IPS DF 6.9 (cell line): ENCODE results near the gene SLC25A26.
A peak's percentile ranks its signal among the peaks of the same experiment; 100 is the strongest.

Experiments used
- DNase-seq: peaks from one replicate; pipeline ENCODE4 v3.0.0-alpha.2; 2013; ENCODE audit warnings: low read depth, low spot score
- H3K27ac ChIP-seq: one replicate; pipeline ENCODE4 v1.5.1; 2013; ENCODE audit warnings: low read length, control low read depth
- H3K27me3 ChIP-seq: 2 replicates; pipeline ENCODE4 v1.6.1; 2013; ENCODE audit warnings: mild to moderate bottlenecking, low read length; ENCODE audit not compliant: control insufficient read depth, insufficient read depth
- H3K36me3 ChIP-seq: 2 replicates; pipeline ENCODE4 v1.6.1; 2013; ENCODE audit warnings: low read length; ENCODE audit not compliant: control insufficient read depth, insufficient read depth
- H3K4me1 ChIP-seq: 2 replicates; pipeline ENCODE4 v1.6.1; 2013; ENCODE audit warnings: low read length; ENCODE audit not compliant: control insufficient read depth, insufficient read depth
- H3K4me3 ChIP-seq: 2 replicates; pipeline ENCODE4 v1.5.1; 2013; ENCODE audit warnings: mild to moderate bottlenecking, low read length
- H3K9me3 ChIP-seq: 2 replicates; pipeline ENCODE4 v1.6.1; 2013; ENCODE audit warnings: low read length, inconsistent platforms; ENCODE audit not compliant: control insufficient read depth, insufficient read depth
- WGBS: extraction: QIAGEN DNeasy Blood & Tissue Kit; methylation state at CpG from one replicate; pipeline ENCODE4 v1.1.7; 2013; ENCODE audit warnings: mixed read lengths, missing lambda C conversion rate; ENCODE audit not compliant: insufficient read length, insufficient coverage; 5-methylcytosine and 5-hydroxymethylcytosine counted together

SLC25A26 gene

GRCh38 chr3:66365080-66365479, 144.3 kb downstream of the SLC25A26 start:
- H3K9me3 ChIP-seq: no peaks in the 10 kb centered on the region
- no peaks in the 10 kb centered on the region for H3K36me3 ChIP-seq
- no peak overlapping the region for H3K4me3 ChIP-seq
- no peak overlapping the region for H3K27ac ChIP-seq
- DNase-seq: no peak
- peaks cover 6% of the 10 kb centered on the region; the same call in 1 of the 2 replicates for H3K4me1 ChIP-seq
- WGBS: no CpG with 5 or more reads among the region's 5 CpGs
- H3K27me3 ChIP-seq: no peaks in the 10 kb centered on the region

GRCh38 chr3:66366747-66367146, 145.9 kb downstream of the SLC25A26 start:
- DNase-seq: no peak
- no peaks in the 10 kb centered on the region for H3K27me3 ChIP-seq
- no peaks in the 10 kb centered on the region for H3K36me3 ChIP-seq
- H3K27ac ChIP-seq: no peak overlapping the region
- WGBS: no CpG with 5 or more reads among the region's 7 CpGs
- no peaks in the 10 kb centered on the region for H3K9me3 ChIP-seq
- peaks cover 6% of the 10 kb centered on the region; the same call in 1 of the 2 replicates for H3K4me1 ChIP-seq
- no peak overlapping the region for H3K4me3 ChIP-seq

- no peak overlapping the region for H3K4me3 ChIP-seq
- no peak overlapping the region for H3K27ac ChIP-seq
- peaks cover 6% of the 10 kb centered on the region; the same call in 1 of the 2 replicates for H3K4me1 ChIP-seq
- no peaks in the 10 kb centered on the region for H3K9me3 ChIP-seq
- no peaks in the 10 kb centered on the region for H3K27me3 ChIP-seq
- DNase-seq: no peak
- no CpG with 5 or more reads among the region's 3 CpGs for WGBS
- H3K36me3 ChIP-seq: no peaks in the 10 kb centered on the region
These were observed 147.2 kb downstream of the SLC25A26 start for GRCh38 chr3:66367979-66368378.

- Histone ChIP-seq H3K9me3 (no peaks in the 10 kb centered on the region), H3K36me3 (no peaks in the 10 kb centered on the region), H3K4me3 (no peak overlapping the region), H3K27ac (no peak overlapping the region), H3K27me3 (no peaks in the 10 kb centered on the region), H3K4me1 (peaks cover 4% of the 10 kb centered on the region; the same call in 1 of the 2 replicates)
- WGBS: no CpG with 5 or more reads among the region's 7 CpGs
- DNase-seq: no peak
These were observed 149.4 kb downstream of the SLC25A26 start for GRCh38 chr3:66370179-66370578.

GRCh38 chr3:66371432-66371831, 150.6 kb downstream of the SLC25A26 start:
- H3K4me3 ChIP-seq: no peak overlapping the region
- DNase-seq: no peak
- no peaks in the 10 kb centered on the region for H3K36me3 ChIP-seq
- H3K27ac ChIP-seq: no peak overlapping the region
- H3K27me3 ChIP-seq: no peaks in the 10 kb centered on the region
- WGBS: 100% methylated on average over 1 of the region's 7 CpGs
- no peaks in the 10 kb centered on the region for H3K4me1 ChIP-seq
- no peaks in the 10 kb centered on the region for H3K9me3 ChIP-seq

- no CpG with 5 or more reads among the region's 18 CpGs for WGBS
- H3K27ac ChIP-seq: no peak overlapping the region
- peaks cover 4% of the 10 kb centered on the region; the same call in 1 of the 2 replicates for H3K36me3 ChIP-seq
- H3K9me3 ChIP-seq: no peaks in the 10 kb centered on the region
- H3K4me3 ChIP-seq: no peak overlapping the region
- DNase-seq: peak; percentile 64
- H3K27me3 ChIP-seq: no peaks in the 10 kb centered on the region
- no peaks in the 10 kb centered on the region for H3K4me1 ChIP-seq
These were observed 152.0 kb downstream of the SLC25A26 start for GRCh38 chr3:66372681-66373350.

GRCh38 chr3:66376568-66376967, 155.8 kb downstream of the SLC25A26 start:
- H3K36me3 ChIP-seq: peaks cover 21% of the 10 kb centered on the region
- no peaks in the 10 kb centered on the region for H3K4me1 ChIP-seq
- no CpG with 5 or more reads among the region's 2 CpGs for WGBS

GRCh38 chr3:66377800-66378199, 157.0 kb downstream of the SLC25A26 start:
- WGBS: no CpG with 5 or more reads among the region's 5 CpGs

More at GRCh38 chr3:66376568-66376967, 155.8 kb downstream of the SLC25A26 start:
- no peaks in the 10 kb centered on the region for H3K27me3 ChIP-seq
- no peak for DNase-seq
- no peak overlapping the region for H3K4me3 ChIP-seq
- H3K9me3 ChIP-seq: no peaks in the 10 kb centered on the region
- no peak overlapping the region for H3K27ac ChIP-seq

GRCh38 chr3:66378256-66378655, 157.5 kb downstream of the SLC25A26 start:
- H3K4me1 ChIP-seq: no peaks in the 10 kb centered on the region
- no peak overlapping the region for H3K4me3 ChIP-seq
- H3K36me3 ChIP-seq: peaks cover 37% of the 10 kb centered on the region
- no peaks in the 10 kb centered on the region for H3K9me3 ChIP-seq
- peak; percentile 39 for DNase-seq
- H3K27ac ChIP-seq: no peak overlapping the region
- H3K27me3 ChIP-seq: no peaks in the 10 kb centered on the region
- WGBS: no CpG with 5 or more reads among the region's 5 CpGs

More at GRCh38 chr3:66377800-66378199, 157.0 kb downstream of the SLC25A26 start:
- Histone ChIP-seq H3K36me3 (peaks cover 32% of the 10 kb centered on the region), H3K27me3 (no peaks in the 10 kb centered on the region), H3K27ac (no peak overlapping the region), H3K4me1 (no peaks in the 10 kb centered on the region), H3K9me3 (no peaks in the 10 kb centered on the region), H3K4me3 (no peak overlapping the region)
- no peak for DNase-seq

- Histone ChIP-seq H3K27me3 (no peaks in the 10 kb centered on the region), H3K4me1 (no peaks in the 10 kb centered on the region), H3K27ac (no peak overlapping the region), H3K9me3 (no peaks in the 10 kb centered on the region), H3K36me3 (peaks cover 48% of the 10 kb centered on the region), H3K4me3 (no peak overlapping the region)
- WGBS: no CpG with 5 or more reads among the region's 9 CpGs
- no peak for DNase-seq
These were observed 158.8 kb downstream of the SLC25A26 start for GRCh38 chr3:66379565-66379964.
